Stimulated activated naive CD8-positive, alpha-beta T cell treated with anti-CD3 and anti-CD28 coated beads, Interleukin-15, Interleukin-2, amounts not matched to agents 100 ng/mL and 50 ng/mL, for 24 hours (primary cell): ENCODE measurements around the gene COL10A1.
"Not testable (repeated sequence)": the region's sequence is repeated elsewhere in the genome, so short reads cannot be mapped to it uniquely, and the experiment has no call there.

Source experiments
- H3K27ac Mint-ChIP-seq: one replicate; pipeline ENCODE4 v1.8.0; 2021; ENCODE audit warnings: mild to moderate bottlenecking, mixed read lengths
- H3K27me3 Mint-ChIP-seq: one replicate; pipeline ENCODE4 v1.8.0; 2021; ENCODE audit warnings: mixed read lengths
- H3K36me3 Mint-ChIP-seq: one replicate; pipeline ENCODE4 v1.8.0; 2021; ENCODE audit warnings: low read depth, mixed read lengths
- H3K4me1 Mint-ChIP-seq: one replicate; pipeline ENCODE4 v1.8.0; 2021; ENCODE audit warnings: low read depth, mixed read lengths
- H3K4me3 Mint-ChIP-seq: one replicate; pipeline ENCODE4 v1.8.0; 2021; ENCODE audit warnings: mild to moderate bottlenecking, mixed read lengths
- H3K9me3 Mint-ChIP-seq: one replicate; pipeline ENCODE4 v1.8.0; 2021; ENCODE audit warnings: mixed read lengths

COL10A1 gene

GRCh38 chr6:116104636-116105035 is 21.3 kb downstream of the COL10A1 start:
- no peaks in the 10 kb centered on the region for H3K9me3 Mint-ChIP-seq
- no peak overlapping the region for H3K4me3 Mint-ChIP-seq
- peaks cover 31% of the 10 kb centered on the region for H3K36me3 Mint-ChIP-seq
- no peaks in the 10 kb centered on the region for H3K27me3 Mint-ChIP-seq
- peaks cover 60% of the 10 kb centered on the region for H3K4me1 Mint-ChIP-seq
- no peak overlapping the region for H3K27ac Mint-ChIP-seq

- Mint-ChIP-seq H3K27ac (peak overlapping the region; percentile 41), H3K4me1 (peaks cover 65% of the 10 kb centered on the region), H3K36me3 (peaks cover 17% of the 10 kb centered on the region), H3K4me3 (peak overlapping the region; percentile 58), H3K9me3 (no peaks in the 10 kb centered on the region), H3K27me3 (no peaks in the 10 kb centered on the region)
These were observed 23.1 kb downstream of the COL10A1 start for GRCh38 chr6:116102873-116103272.

DNA sequence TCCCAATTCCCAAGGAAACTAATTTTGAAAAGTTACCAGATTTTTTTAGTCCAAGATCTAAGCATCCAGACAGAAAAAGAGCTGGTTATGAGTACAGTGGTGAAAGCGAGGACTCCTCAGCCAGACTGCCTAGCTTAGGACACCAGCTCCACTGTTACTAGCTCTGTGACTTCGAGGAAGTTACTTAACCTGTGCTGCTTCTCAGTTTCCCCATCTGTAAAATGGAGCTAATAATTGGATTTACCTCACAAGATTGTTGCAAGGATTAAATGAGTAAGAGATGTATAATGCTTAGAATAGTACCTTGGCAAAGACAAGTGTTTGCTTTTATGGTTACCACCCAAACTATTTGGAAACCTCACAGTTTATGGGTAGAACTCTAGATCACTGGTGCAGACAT is 24.1 kb downstream of the COL10A1 start:
- H3K27ac Mint-ChIP-seq = peak overlapping the region; percentile 92
- H3K36me3 Mint-ChIP-seq = peaks cover 14% of the 10 kb centered on the region
- H3K4me3 Mint-ChIP-seq = peak overlapping the region; percentile 92
- H3K27me3 Mint-ChIP-seq = no peaks in the 10 kb centered on the region
- H3K9me3 Mint-ChIP-seq = no peaks in the 10 kb centered on the region
- H3K4me1 Mint-ChIP-seq = peaks cover 65% of the 10 kb centered on the region

DNA sequence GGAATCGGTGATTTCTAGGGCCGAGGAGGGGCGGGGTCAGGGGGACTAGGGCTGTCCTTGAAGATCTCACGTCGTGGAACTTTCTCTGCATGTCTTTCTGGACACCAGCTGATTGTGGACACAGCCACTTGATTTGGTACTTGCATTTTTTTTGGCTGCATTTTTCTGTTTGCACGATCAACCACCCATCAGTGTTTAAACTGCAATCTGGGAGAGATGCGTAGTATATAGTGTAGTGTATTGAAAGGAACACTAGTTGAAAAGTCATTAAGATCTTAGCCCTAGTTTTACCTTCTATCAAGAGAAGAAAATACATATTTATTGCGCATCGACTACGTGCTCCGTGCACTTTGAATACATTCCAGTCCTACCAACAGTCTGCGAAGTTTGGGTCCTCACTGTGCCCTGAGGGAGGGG is 24.6 kb downstream of the COL10A1 start:
- H3K4me1 Mint-ChIP-seq = peaks cover 64% of the 10 kb centered on the region

DNA sequence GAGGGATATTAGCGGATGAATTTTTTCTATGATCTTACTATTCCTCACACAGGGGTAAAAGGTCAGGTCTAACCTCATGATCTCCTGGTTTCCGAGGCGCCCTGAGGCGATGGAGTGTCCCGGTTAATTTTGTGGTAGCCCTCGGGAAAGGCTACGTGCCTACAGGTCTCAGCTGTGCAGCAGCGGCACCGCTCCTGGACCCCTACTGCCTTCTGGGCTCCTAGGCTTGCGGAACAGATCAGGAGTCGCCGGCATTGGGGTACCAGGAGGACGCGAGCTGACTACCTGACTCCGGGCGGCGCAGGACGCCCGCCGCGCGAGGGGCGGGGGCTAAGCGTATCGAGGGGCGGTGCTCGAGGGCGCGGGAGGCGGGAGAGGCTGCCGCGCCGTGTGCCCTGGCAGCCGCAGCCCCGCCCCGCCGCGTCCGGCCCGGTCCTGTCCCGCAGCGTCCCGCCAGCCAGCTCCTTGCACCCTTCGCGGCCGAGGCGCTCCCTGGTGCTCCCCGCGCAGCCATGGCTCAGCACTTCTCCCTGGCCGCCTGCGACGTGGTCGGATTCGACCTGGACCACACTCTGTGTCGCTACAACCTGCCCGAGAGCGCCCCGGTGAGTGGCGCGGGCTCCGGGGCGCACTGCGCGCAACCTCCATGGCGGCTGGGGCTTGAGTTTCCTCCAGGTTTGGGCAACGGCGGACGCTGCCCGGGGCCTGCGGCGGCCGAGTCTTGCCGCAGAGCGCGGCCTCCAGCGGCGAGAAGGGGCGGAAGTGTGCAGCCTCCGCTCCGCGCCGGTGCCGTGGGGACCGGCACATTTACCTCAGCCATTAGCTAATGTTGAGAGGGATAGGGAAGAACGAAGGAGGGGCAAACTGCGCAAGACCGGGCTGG is 25.3 kb downstream of the COL10A1 start, which contains the start of gene NT5DC1:
TSS of gene NT5DC1 (plus strand) at position 435 of the 883 bp plus-strand sequence. CDS start at position 513, 78 bp downstream.
- no peaks in the 10 kb centered on the region for H3K27me3 Mint-ChIP-seq
- peaks cover 58% of the 10 kb centered on the region for H3K4me1 Mint-ChIP-seq

More for the DNA sequence above, 24.6 kb downstream of the COL10A1 start:
- H3K4me3 Mint-ChIP-seq = peak overlapping the region; percentile 92
- no peaks in the 10 kb centered on the region for H3K9me3 Mint-ChIP-seq
- H3K27ac Mint-ChIP-seq = peak overlapping the region; percentile 92
- no peaks in the 10 kb centered on the region for H3K27me3 Mint-ChIP-seq
- H3K36me3 Mint-ChIP-seq = peaks cover 14% of the 10 kb centered on the region

DNA sequence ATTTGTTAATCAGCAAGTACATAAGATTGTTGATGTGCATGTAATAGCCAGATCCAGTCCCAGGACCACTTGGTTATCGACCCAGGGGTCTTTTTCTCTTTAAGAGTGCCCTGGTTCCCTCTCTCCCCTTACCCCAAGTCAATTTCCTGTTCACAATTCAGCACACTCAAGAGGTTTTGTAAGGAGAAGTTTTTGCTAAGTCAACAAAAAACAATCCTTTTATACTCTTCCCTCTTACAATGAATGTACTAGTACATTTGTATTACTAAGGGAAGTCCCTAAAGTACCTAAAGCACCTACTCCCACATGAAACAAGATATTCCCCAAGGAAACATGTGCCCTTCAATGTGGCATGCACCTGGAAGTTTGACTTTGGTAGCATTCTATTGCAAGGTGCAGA is 26.9 kb downstream of the COL10A1 start:
- Mint-ChIP-seq H3K27ac (no peak overlapping the region), H3K4me3 (no peak overlapping the region), H3K9me3 (peaks cover 6% of the 10 kb centered on the region), H3K27me3 (no peaks in the 10 kb centered on the region), H3K4me1 (peaks cover 42% of the 10 kb centered on the region), H3K36me3 (peaks cover 14% of the 10 kb centered on the region)

More for the DNA sequence above, 25.3 kb downstream of the COL10A1 start, which contains the start of gene NT5DC1:
- Mint-ChIP-seq H3K9me3 (peaks cover 4% of the 10 kb centered on the region), H3K4me3 (peak within 1 kb of the TSS; percentile 92), H3K27ac (peak within 1 kb of the TSS; percentile 92), H3K36me3 (peaks cover 14% of the 10 kb centered on the region)

DNA sequence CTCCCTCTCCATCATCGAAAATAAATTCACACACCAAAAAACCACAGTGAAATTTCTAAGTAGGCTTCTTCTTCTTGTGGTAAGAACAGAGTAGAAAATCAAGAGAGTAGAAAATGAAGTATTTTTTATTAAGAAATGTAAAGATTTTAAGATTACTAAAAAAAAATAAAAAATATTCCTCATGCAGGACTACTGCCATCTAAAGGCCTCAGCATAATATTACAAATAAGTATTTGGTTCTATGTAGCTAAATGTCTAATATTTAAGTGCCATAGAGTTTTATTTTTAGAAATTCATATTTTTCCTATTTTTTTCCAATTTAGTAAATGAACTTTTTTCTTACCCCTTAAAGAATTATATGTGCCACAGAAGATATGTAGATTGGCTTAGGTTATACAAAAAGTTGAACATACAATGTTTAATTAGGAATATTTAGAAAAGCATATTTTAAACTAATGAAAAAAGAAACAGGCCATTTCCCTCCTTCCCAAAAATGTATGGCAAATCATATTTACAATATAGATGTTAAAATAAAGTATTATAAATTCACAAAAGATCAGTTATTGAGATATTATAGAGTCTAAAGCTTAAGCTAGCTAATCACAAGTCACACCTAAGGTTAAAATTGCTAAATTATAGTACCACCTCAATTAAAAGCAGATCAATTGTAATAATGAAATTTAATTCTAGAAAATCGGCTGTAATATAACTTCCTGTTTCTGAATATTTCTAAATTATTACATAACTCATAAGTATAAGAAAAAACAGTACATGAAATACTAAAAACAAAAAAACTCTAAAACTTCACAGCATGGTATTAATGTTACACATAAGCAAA is 28.7 kb downstream of the COL10A1 start:
- no peak overlapping the region for H3K27ac Mint-ChIP-seq
- peaks cover 6% of the 10 kb centered on the region for H3K9me3 Mint-ChIP-seq
- H3K36me3 Mint-ChIP-seq = peaks cover 3% of the 10 kb centered on the region
- H3K4me1 Mint-ChIP-seq = peaks cover 25% of the 10 kb centered on the region
- H3K27me3 Mint-ChIP-seq = peaks cover 4% of the 10 kb centered on the region
- H3K4me3 Mint-ChIP-seq = no peak overlapping the region

DNA sequence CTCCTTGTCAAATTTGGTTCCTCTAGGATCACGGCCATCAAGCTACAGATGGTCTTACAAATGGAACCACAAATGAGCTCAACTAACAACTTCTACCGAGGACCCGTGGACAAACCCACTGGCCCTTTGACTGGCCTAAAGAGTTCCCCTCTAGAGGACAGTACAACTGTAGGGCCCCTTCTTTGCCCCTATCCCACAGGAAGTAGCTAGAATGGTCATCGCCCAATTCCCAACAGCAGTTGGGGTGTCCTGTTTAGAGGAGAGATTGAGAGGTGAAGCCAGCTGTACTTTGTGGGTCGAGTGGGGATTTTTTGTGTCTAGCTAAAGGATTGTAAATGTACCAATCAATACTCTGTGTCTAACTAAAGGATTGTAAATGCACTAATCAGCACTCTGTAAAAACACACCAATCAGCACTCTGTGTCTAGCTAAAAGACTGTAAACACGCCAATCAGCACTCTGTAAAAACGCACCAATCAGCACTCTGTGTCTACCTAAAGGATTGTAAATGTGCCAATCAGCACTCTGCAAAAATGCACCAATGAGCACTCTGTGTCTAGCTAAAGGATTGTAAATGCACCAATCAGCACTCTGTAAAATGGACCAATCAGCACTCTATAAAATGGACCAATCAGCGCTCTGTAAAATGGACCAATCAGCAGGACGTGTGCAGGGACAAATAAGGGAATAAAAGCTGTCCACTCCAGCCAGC is 29.7 kb downstream of the COL10A1 start:
- H3K36me3 Mint-ChIP-seq, H3K27me3 Mint-ChIP-seq, H3K9me3 Mint-ChIP-seq, H3K27ac Mint-ChIP-seq, H3K4me3 Mint-ChIP-seq: not testable (repeated sequence)
- peaks cover 15% of the 10 kb centered on the region for H3K4me1 Mint-ChIP-seq

GRCh38 chr6:116094041-116094440 is 31.9 kb downstream of the COL10A1 start:
- Mint-ChIP-seq H3K27me3 (peaks cover 4% of the 10 kb centered on the region), H3K27ac (no peak overlapping the region), H3K4me1 (peaks cover 10% of the 10 kb centered on the region), H3K4me3 (no peak overlapping the region), H3K36me3 (no peaks in the 10 kb centered on the region), H3K9me3 (peaks cover 6% of the 10 kb centered on the region)

- Mint-ChIP-seq H3K4me3 (no peak overlapping the region), H3K36me3 (no peaks in the 10 kb centered on the region), H3K4me1 (peaks cover 10% of the 10 kb centered on the region), H3K27me3 (peaks cover 4% of the 10 kb centered on the region), H3K9me3 (no peaks in the 10 kb centered on the region), H3K27ac (no peak overlapping the region)
These were observed 35.7 kb downstream of the COL10A1 start for GRCh38 chr6:116090251-116090650.

DNA sequence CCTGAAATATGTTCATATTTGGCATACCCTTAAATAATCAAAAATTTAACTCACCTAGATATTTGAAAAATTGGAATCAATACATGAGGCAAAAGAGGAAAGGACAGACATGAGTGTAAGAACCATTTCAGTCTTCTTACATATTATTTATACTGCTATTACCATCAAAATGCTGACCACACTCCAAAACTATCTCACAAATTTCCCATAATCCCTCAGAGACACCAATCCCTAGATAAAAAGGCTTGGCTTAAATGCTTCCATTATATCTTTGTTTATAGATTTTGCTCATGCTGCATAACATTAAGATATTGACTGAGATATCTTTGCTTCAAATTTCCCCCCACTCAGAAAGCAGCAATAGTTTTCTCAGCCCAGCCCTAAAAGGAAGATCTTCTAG is 37.0 kb downstream of the COL10A1 start:
- no peaks in the 10 kb centered on the region for H3K9me3 Mint-ChIP-seq
- no peaks in the 10 kb centered on the region for H3K36me3 Mint-ChIP-seq
- H3K4me1 Mint-ChIP-seq = peaks cover 10% of the 10 kb centered on the region
- H3K4me3 Mint-ChIP-seq = no peak overlapping the region
- peaks cover 10% of the 10 kb centered on the region for H3K27me3 Mint-ChIP-seq
- H3K27ac Mint-ChIP-seq = no peak overlapping the region

- Mint-ChIP-seq H3K36me3 (no peaks in the 10 kb centered on the region), H3K9me3 (no peaks in the 10 kb centered on the region), H3K27me3 (peaks cover 9% of the 10 kb centered on the region), H3K4me1 (peaks cover 10% of the 10 kb centered on the region), H3K27ac (no peak overlapping the region), H3K4me3 (no peak overlapping the region)
These were observed 38.4 kb downstream of the COL10A1 start for GRCh38 chr6:116087437-116088027.

- Mint-ChIP-seq H3K4me1 (no peaks in the 10 kb centered on the region), H3K4me3 (no peak overlapping the region), H3K9me3 (no peaks in the 10 kb centered on the region), H3K36me3 (no peaks in the 10 kb centered on the region), H3K27me3 (peaks cover 23% of the 10 kb centered on the region), H3K27ac (no peak overlapping the region)
These were observed 41.6 kb downstream of the COL10A1 start for GRCh38 chr6:116084284-116084683.

- Mint-ChIP-seq H3K27me3 (peaks cover 30% of the 10 kb centered on the region), H3K9me3 (no peaks in the 10 kb centered on the region), H3K4me1 (no peaks in the 10 kb centered on the region), H3K4me3 (no peak overlapping the region), H3K36me3 (no peaks in the 10 kb centered on the region), H3K27ac (no peak overlapping the region)
These were observed 42.9 kb downstream of the COL10A1 start for GRCh38 chr6:116083052-116083451.
